ENCODE results near the gene NTRK3.

NTRK3 gene

GRCh38 chr15:87949151-87949574 lies 307.4 kb downstream of the NTRK3 start:
- H3K27ac ChIP-seq = no peak overlapping the region
- CTCF ChIA-PET = no interaction called here
- DNase-seq (ENCODE audit: low spot score) = no peak
- TF ChIP-seq, protein P1, sequence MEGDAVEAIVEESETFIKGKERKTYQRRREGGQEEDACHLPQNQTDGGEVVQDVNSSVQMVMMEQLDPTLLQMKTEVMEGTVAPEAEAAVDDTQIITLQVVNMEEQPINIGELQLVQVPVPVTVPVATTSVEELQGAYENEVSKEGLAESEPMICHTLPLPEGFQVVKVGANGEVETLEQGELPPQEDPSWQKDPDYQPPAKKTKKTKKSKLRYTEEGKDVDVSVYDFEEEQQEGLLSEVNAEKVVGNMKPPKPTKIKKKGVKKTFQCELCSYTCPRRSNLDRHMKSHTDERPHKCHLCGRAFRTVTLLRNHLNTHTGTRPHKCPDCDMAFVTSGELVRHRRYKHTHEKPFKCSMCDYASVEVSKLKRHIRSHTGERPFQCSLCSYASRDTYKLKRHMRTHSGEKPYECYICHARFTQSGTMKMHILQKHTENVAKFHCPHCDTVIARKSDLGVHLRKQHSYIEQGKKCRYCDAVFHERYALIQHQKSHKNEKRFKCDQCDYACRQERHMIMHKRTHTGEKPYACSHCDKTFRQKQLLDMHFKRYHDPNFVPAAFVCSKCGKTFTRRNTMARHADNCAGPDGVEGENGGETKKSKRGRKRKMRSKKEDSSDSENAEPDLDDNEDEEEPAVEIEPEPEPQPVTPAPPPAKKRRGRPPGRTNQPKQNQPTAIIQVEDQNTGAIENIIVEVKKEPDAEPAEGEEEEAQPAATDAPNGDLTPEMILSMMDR (conservative IDR thresholded peaks at IDR 0.05; ENCODE audit: low read depth) = no peak
- POLR2A ChIA-PET (ENCODE audit: low non-redundant PET) = no interaction called here

DNA sequence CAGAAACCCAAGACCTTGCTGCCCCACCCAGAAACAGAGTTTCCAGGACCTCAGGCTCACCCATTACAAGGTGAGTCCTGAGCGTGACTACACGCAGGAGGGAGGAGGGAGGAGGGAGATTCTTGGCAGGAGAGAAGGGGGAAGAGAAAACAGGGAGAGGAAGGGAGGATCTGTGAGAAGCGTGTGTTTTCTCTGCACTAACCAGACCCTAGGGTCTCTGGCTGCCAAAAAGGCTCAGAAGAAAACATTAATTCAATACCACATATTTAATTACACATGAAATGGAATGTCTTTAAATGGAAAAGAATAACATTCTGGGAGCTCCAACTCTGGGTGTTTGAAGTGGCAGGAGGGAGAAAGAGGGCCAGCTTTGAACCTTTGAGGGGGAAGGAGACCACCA lies 309.0 kb downstream of the NTRK3 start:
- TF ChIP-seq, protein P1 (conservative IDR thresholded peaks at IDR 0.05; ENCODE audit: low read depth) = no peak
- H3K27ac ChIP-seq = no peak overlapping the region
- DNase-seq (ENCODE audit: low spot score) = no peak
- ChIA-PET CTCF (no interaction called here), POLR2A (ENCODE audit: low non-redundant PET) (no interaction called here)

GRCh38 chr15:87945246-87945645 lies 311.3 kb downstream of the NTRK3 start:
- TF ChIP-seq, protein P1 (conservative IDR thresholded peaks at IDR 0.05; ENCODE audit: low read depth) = no peak
- no peak for DNase-seq (ENCODE audit: low spot score)
- POLR2A ChIA-PET (ENCODE audit: low non-redundant PET) = no interaction called here
- no peak overlapping the region for H3K27ac ChIP-seq
- CTCF ChIA-PET = no interaction called here

- CTCF ChIA-PET = no interaction called here
- TF ChIP-seq, protein P1 (conservative IDR thresholded peaks at IDR 0.05; ENCODE audit: low read depth) = no peak
- H3K27ac ChIP-seq = no peak overlapping the region
- DNase-seq (ENCODE audit: low spot score) = no peak
- POLR2A ChIA-PET (ENCODE audit: low non-redundant PET) = no interaction called here
Measured at GRCh38 chr15:87944691-87945090, 311.8 kb downstream of the NTRK3 start.

DNA sequence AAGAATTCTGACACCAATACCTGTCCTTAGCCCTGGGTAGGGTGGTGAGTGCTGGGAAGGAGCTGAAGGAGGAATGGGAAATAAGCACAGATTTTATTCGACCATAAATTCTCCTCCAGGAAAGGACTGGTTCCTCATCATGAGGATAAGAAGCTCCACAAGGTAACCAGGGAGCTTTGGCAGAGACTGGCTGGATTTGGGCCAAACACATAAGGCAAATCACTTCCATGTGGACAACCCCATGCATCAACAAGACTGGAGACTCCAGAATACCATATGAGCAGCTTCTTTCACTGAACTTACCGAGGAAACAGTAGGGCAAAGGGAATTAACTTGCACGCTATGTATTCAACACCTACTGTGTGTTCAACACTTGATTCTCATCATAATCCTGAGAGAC lies 312.5 kb downstream of the NTRK3 start:
- CTCF ChIA-PET = no interaction called here
- TF ChIP-seq, protein P1 (conservative IDR thresholded peaks at IDR 0.05; ENCODE audit: low read depth) = no peak
- DNase-seq (ENCODE audit: low spot score) = no peak
- H3K27ac ChIP-seq = no peak overlapping the region
- POLR2A ChIA-PET (ENCODE audit: low non-redundant PET) = no interaction called here

DNA sequence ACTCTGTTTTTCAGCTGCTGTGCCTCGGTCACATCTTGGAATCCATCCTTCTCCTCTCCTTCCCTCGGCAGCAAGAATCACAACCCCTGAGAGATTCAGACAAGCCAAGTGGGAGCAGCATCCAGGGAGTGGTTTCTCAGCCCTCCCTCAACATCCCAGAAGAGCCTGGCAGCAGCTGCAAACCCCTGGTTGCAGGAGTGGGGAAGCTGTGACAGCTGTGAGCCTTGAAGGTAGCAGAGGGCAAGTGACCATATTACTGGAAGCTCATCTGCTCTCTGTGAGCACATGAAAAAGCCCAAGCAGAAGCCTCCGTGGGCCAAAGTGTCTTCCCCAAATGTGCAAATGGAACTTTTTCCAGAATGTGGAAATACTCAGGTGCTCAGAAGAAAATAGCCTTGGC lies 312.9 kb downstream of the NTRK3 start:
- no peak overlapping the region for H3K27ac ChIP-seq
- ChIA-PET CTCF (no interaction called here), POLR2A (ENCODE audit: low non-redundant PET) (no interaction called here)
- TF ChIP-seq, protein P1 (conservative IDR thresholded peaks at IDR 0.05; ENCODE audit: low read depth) = no peak
- no peak for DNase-seq (ENCODE audit: low spot score)

DNA sequence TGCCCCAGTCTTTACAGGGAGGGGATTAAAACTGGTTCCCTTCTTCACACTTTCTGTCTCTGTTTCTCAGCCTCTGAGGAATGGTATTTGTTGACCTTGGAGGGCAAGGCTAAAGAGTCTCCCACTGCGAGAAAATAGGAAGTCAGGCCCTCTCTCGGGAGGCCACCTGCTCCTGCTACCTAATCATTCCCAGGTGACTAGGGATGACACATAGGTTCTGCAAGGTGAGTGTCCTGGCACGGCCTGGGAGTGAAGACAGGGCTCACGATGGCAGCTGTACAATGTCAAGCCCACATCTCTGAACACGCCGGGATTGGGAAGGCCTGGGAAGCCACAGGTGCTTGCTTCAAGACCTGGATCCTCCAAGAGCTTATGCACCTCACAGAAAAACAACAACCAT lies 314.2 kb downstream of the NTRK3 start:
- CTCF ChIA-PET = interaction anchor here (0.7 kb wide), 1 partner anchor 892 kb away, joined by 4 read pairs; no protein-coding TSS in a partner anchor
- H3K27ac ChIP-seq = no peak overlapping the region
- TF ChIP-seq, protein P1 (conservative IDR thresholded peaks at IDR 0.05; ENCODE audit: low read depth) = no peak
- POLR2A ChIA-PET (ENCODE audit: low non-redundant PET) = no interaction called here
- no peak for DNase-seq (ENCODE audit: low spot score)
